Measurements from ENCODE around the gene VPS26B. TPM values are rescaled to one million over a fixed set of nuclear protein-coding genes. Genes with fewer than 3 reads are reported as not detected.
"Not testable (repeated sequence)": the region's sequence is repeated elsewhere in the genome, so short reads cannot be mapped to it uniquely, and the experiment has no call there.

Gene VPS26B
- polyA plus RNA-seq (ENCODE audit: insufficient read length in 4 of 4) = 10 to 100 TPM; 47.1 to 56.7 (median 47.6) TPM

DNA sequence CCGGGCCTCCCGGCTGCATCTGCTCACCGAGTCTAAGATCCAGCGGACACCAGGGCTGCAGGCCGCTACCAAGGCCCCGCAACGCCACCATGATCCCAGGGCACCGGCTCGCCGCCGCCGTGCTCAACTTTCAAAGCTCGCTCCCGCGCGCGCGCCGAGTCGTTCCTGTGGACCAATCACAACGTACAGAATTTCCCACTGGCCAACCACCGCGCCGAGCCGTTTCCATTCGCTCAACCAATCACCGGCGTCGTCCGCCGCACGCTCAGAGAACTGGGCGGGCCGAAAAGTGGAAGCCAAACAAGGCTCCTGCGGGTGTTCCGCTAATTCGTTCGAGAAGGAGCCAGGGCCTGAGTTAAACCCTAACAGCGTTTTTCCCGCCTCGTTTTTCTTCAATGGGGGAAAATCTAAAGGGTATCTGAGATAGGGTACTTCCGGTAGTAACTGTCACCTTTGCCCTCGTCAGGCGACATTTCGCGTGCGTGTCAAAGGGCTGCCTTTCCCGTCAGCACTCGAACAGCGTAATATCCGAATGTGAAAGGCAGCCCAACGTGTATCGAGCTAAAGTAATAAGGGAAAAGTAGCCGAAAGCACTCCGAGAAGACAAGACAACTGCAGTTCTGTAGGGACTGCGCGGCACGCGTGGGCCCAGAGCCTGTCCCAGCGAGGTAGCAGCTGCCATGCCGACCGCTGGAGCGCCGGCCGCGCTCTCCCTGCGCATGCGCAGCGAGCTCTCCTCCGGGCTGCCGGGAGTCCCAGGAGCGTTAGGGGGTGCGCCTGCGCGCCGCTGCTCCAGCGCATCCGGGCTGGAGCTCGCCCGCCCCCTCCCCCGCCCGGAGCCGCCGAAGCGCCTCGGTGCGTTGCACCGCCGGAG is at the start of gene VPS26B, which contains the start of gene NCAPD3:
TSS of gene VPS26B (plus strand) at position 836 of the 874 bp plus-strand sequence. CDS start 452 bp downstream, outside the sequence.
TSS of gene NCAPD3 (minus strand) at position 132 of the 874 bp plus-strand sequence. CDS start at position 91, 41 bp downstream.
- DNase-seq (ENCODE audit: low read depth in 4 of 4, low spot score in 3 of 4) = peak; percentile 92 to 94 (median 94)

DNA sequence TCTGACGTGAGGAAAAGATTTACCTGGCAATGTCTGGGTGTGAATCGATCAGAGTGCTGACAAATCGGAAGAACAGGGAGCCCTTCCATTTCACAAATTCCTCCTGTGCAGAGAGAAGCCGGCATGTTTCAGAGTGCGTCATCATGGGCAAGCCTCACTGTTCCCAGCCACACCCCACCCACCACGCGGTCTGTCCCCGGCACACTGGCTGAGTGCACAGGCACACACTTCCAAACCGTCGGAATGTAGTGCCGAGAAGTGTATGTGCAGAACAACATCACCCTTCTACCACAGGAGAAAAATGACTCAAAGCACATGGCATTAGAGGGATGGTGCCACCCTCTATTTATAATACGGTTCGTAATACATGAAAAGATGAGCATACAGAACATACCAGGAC is 48.2 kb upstream of the VPS26B start:
- DNase-seq (ENCODE audit: low read depth in 4 of 4, low spot score in 3 of 4) = no peak

GRCh38 chr11:134178032-134178674 is 46.3 kb upstream of the VPS26B start:
- no peak for DNase-seq (ENCODE audit: low read depth in 4 of 4, low spot score in 3 of 4)

DNA sequence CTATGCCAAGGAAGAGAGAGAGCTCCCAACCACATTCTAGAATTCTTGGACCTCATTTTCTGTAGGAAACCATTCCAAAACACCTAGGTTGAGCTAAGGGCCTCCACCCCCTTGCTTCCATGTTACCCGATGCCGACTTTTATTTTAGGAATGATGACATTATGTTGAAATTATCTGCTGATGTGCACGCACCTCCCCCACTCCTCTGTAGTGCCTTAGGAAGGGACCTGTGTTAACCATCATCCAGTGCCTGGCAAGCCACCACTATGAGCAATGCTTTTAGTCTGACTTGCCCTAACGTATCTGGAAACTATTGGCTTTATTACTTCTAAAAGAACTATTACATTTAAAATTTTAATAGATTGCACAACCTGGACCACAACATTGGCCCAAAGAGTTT is 42.8 kb upstream of the VPS26B start:
- DNase-seq (ENCODE audit: low read depth in 4 of 4, low spot score in 3 of 4) = no peak

DNA sequence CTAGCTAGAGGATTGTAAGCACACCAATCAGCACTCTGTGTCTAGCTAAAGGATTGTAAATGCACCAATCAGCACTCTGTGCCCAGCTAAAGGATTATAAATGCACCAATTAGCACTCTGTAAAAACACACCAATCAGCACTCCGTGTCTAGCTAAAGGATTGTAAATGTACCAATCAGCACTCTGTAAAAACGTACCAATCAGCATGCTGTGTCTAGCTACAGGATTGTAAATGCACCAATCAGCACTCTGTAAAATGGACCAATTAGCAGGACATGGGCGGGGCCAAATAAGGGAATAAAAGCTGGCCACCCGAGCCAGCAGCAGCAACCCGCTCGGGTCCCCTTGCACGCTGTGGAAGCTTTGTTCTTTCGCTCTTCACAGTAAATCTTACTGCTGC is 36.4 kb upstream of the VPS26B start:
- DNase-seq (ENCODE audit: low read depth in 4 of 4, low spot score in 3 of 4) = not testable (repeated sequence)

DNA sequence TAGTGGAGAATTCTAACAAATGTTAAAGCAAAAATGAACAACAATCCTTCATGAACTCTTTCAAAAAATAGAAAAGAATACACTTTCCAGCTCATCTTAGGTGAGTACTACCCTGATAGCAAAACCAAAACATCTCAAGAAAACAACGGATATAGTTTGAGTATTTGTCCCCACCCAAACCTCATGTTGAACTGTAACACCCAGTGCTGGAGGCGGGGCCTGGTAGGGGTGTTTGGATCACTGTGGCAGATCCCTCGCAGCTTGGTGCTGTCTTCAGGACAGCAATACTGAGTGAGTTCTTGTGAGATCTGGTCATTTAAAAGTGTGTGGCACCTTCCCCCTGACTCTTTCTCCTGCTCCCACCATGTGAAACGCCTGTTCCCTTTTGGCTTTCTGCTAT is 27.7 kb upstream of the VPS26B start:
- no peak for DNase-seq (ENCODE audit: low read depth in 4 of 4, low spot score in 3 of 4)

GRCh38 chr11:134199531-134199930 is 24.9 kb upstream of the VPS26B start:
- DNase-seq (ENCODE audit: low read depth in 4 of 4, low spot score in 3 of 4) = no peak

DNA sequence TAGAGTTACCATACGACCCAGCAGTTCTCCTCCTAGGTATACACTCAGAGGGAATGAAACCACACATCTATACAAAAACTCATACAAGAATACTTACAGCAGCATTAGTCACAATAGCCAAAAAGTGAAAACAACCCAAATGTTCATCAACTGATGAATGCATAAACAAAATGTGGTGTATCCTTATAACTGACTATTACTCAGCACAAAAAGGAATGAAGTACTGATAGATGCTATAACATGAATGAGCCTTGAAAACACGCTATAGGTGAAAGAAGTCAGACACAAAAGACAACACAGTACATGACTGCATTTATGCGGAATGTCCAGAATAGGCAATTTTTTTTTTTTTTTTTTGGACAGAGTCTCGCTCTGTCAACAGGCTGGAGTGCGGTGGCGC is 23.8 kb upstream of the VPS26B start:
- DNase-seq (ENCODE audit: low read depth in 4 of 4, low spot score in 3 of 4) = no peak

GRCh38 chr11:134202661-134203060 is 21.8 kb upstream of the VPS26B start:
- DNase-seq (ENCODE audit: low read depth in 4 of 4, low spot score in 3 of 4) = no peak

DNA sequence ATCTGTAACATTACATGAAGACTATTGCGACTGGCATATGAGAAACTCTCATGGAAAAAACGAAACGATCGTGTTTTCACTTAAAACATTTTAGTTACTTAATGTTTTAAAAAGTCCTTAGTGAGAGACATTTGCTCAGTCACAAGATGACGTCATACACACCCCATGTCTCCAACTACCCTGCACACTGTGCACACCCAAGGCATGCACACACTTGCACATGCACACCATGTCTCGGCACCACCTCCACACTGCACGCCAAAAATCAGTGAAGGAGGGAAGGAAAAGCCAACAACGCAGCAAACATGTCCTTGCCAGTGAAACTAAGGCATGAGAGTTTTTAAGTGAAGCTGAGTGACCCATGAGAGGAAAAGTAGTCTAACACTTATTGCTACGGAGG is 18.7 kb upstream of the VPS26B start:
- no peak for DNase-seq (ENCODE audit: low read depth in 4 of 4, low spot score in 3 of 4)

DNA sequence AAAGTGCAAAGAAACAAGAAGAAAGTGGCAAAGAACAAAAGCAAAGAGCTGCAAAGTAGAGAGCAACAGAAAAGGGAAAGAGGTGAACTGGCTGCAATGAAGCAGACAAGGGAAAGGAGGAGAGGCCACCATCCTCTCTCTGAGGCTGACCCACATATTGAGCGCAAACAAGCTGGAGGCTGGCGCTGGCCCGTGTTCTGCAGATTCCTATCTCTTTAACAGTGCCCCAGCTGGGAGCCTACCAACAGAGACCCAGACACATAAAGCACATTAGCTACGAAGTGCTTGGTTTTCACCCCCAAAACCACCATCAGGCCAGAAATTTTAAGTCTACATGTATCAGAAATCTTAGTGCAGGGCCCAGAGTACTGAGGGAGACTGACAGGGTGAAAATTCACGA is 18.3 kb upstream of the VPS26B start:
- DNase-seq (ENCODE audit: low read depth in 4 of 4, low spot score in 3 of 4) = no peak

- no peak for DNase-seq (ENCODE audit: low read depth in 4 of 4, low spot score in 3 of 4)
Measured at GRCh38 chr11:134207538-134208239, 16.8 kb upstream of the VPS26B start.

DNA sequence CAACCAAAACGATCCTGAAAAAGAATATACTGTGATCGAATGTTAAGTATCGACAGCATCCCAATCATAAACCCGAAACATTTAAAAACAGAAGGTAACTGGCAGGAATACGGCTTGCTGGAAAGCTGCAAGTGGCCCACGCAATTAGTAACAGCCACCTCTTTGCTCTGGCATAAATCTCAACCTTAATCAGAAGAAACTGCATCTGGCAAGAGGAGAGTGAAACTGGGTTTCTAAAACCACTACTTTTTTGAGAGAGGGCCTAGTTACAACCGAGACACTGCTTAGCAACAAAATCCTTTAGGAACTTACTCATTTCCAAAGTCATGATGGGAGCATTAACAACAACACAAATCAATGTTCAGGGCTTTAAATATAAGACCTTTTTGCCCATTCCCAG is 8.6 kb upstream of the VPS26B start:
- no peak for DNase-seq (ENCODE audit: low read depth in 4 of 4, low spot score in 3 of 4)

DNA sequence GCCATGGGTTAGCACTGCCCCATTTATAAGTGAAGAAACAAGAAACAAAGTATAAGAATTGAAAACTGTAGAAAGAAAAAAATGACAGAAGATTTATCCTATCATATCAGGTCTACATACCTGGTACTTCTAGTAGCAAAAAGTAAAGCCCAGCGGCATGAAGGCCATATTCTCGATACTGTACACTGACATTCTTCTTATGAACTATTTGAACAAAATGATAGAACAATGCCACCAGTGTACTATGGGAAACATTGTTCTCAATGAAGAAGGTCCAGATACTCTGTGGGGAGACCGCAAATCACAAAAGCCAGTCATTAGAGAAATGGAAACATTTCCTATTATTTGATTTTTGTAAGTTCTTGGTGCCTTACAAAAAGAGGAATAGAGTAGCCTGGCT is 7.7 kb upstream of the VPS26B start:
- DNase-seq (ENCODE audit: low read depth in 4 of 4, low spot score in 3 of 4) = no peak

DNA sequence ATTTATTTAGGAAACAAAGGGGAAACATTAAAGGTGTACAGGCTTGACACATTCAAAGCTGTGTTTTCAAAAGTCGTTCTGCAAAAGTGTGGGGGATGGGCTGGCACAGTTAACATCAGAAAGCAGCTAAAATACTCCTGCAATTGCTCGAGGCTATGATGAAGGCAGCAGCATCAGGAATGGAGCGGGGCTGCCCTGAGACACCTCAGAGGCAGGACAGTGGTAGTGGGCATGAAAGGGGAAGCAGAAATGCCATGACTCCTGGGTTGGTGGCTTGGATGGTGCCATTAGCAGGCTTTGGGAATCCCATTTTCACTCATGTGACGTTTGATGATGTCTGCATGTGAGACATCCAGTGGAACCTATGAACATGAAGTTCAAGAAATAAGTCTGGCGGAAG is 1.4 kb upstream of the VPS26B start:
- no peak for DNase-seq (ENCODE audit: low read depth in 4 of 4, low spot score in 3 of 4)

GRCh38 chr11:134224710-134225664 is 516 bp downstream of the VPS26B start:
- DNase-seq (ENCODE audit: low read depth in 4 of 4, low spot score in 3 of 4) = peak in 1 of 4 donors; percentile 21

DNA sequence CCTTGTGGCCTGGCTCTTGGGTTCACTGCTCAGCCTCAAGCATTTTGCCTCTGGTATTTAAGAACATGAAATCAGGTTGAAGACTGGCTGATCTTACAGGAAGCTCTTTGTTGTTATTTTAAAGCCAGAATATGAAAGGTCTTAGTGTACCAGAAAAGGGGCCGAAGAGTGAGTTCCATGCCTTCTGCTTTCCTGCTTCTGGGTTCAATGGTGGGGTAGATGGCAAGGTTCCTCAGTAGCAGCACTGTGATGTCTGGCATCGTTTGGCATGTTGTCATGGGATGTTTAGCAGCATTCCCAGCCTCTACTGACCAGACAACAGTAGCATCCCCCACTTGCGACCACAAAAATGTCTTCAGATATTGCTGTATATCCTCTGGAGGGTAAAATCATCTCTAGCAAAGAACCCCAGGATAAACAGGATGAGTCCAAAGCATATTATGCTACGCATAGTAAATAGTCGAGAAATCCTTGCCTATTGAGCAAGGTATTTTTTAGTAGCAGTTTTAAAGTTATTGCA is 2.4 kb downstream of the VPS26B start:
- no peak for DNase-seq (ENCODE audit: low read depth in 4 of 4, low spot score in 3 of 4)

DNA sequence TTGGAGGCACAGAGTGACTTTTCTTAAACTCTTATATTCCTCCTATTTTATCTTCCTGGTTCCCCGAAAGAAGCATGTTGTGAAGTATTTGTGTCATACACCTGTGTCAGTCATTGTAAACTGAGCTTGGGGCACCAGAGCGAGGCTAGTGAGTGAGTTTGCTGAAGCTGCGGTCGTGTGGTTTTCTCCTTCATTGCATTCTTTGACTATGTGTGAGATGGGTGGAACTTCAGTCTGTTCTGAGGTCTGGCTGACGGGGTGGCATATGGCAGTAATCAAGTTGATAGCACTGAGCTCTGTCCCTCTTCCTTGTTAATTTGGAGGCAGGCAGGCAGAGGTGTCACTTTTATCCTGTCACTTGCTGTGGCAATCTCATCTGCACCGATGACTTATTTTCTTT is 4.2 kb downstream of the VPS26B start:
- no peak for DNase-seq (ENCODE audit: low read depth in 4 of 4, low spot score in 3 of 4)

GRCh38 chr11:134229126-134229790 is 4.8 kb downstream of the VPS26B start:
- no peak for DNase-seq (ENCODE audit: low read depth in 4 of 4, low spot score in 3 of 4)

Data from right renal pelvis (tissue), 4 donors.